Stomach smooth muscle (tissue), 2 donors: Measurements from ENCODE around the gene NTRK1.
A peak's percentile ranks its signal among the peaks of the same experiment; 100 is the strongest.

Experiments used
- H3K27ac ChIP-seq: one replicate; pipeline ENCODE4 v1.7.0; 2013; ENCODE audit warnings: mild to moderate bottlenecking, low read length, inconsistent platforms
- H3K27me3 ChIP-seq, 2 donors: one replicate each; pipeline ENCODE4 v1.7.0; 2013; ENCODE audit warnings: low read length in 2 of 2; ENCODE audit not compliant: insufficient read depth in 2 of 2, control insufficient read depth in 1 of 2
- H3K36me3 ChIP-seq, 2 donors: one replicate each; pipeline ENCODE4 v1.7.0; 2013; ENCODE audit warnings: low read length in 2 of 2; ENCODE audit not compliant: control insufficient read depth in 2 of 2, insufficient read depth in 2 of 2
- H3K4me1 ChIP-seq: one replicate; pipeline ENCODE4 v1.7.0; 2013; ENCODE audit warnings: low read length; ENCODE audit not compliant: control insufficient read depth, insufficient read depth
- H3K4me3 ChIP-seq, 2 donors: one replicate each; pipeline ENCODE4 v1.7.0; 2013; ENCODE audit warnings: low read length in 2 of 2
- H3K9ac ChIP-seq, 2 donors: one replicate each; pipeline ENCODE4 v1.7.0; 2013; ENCODE audit warnings: low read length in 2 of 2, mild to moderate bottlenecking in 1 of 2
- H3K9me3 ChIP-seq, 2 donors: one replicate each; pipeline ENCODE4 v1.7.0; 2013; ENCODE audit warnings: low read length in 2 of 2; ENCODE audit not compliant: control insufficient read depth in 2 of 2
- donor health status: healthy.
- donor health status: Pancreatic carcinoma.

Gene NTRK1

GRCh38 chr1:156928043-156928602, 67.5 kb downstream of the NTRK1 start:
- Histone ChIP-seq H3K4me1 (peaks cover 23% of the 10 kb centered on the region), H3K9me3 (no peaks in the 10 kb centered on the region), H3K27ac (no peak overlapping the region), H3K36me3 (no peaks in the 10 kb centered on the region), H3K27me3 (peaks cover 42 to 58% of the 10 kb centered on the region in 2 donors), H3K9ac (no peak overlapping the region), H3K4me3 (peak overlapping the region; percentile 40 to 54)

GRCh38 chr1:156929596-156930238, 69.1 kb downstream of the NTRK1 start:
- no peaks in the 10 kb centered on the region for H3K36me3 ChIP-seq
- H3K4me3 ChIP-seq = no peak overlapping the region
- H3K27ac ChIP-seq = no peak overlapping the region
- H3K4me1 ChIP-seq = peaks cover 19% of the 10 kb centered on the region
- H3K9ac ChIP-seq = no peak overlapping the region
- H3K27me3 ChIP-seq = peaks cover 31 to 42% of the 10 kb centered on the region in 2 donors
- H3K9me3 ChIP-seq = no peaks in the 10 kb centered on the region

GRCh38 chr1:156930483-156930882, 69.8 kb downstream of the NTRK1 start:
- no peaks in the 10 kb centered on the region for H3K9me3 ChIP-seq
- H3K27me3 ChIP-seq = peaks cover 24 to 36% of the 10 kb centered on the region in 2 donors
- no peak overlapping the region for H3K4me3 ChIP-seq
- H3K9ac ChIP-seq = no peak overlapping the region
- H3K4me1 ChIP-seq = peaks cover 19% of the 10 kb centered on the region
- peaks cover 0 to 3% of the 10 kb centered on the region in 2 donors for H3K36me3 ChIP-seq
- no peak overlapping the region for H3K27ac ChIP-seq
